GM18499 (cell line): ENCODE results near the gene EIF2B2.
"Not testable (repeated sequence)": the region's sequence is repeated elsewhere in the genome, so short reads cannot be mapped to it uniquely, and the experiment has no call there.

Experiments used
- ATAC-seq: cut with Tn5 transposase; IDR thresholded peaks from one replicate; pipeline ENCODE4 v1.9.1; 2021; ENCODE audit warnings: moderate number of reproducible peaks; ENCODE audit not compliant: insufficient read depth, unreplicated experiment

EIF2B2 gene

GRCh38 chr14:74985028-74985310, 17.8 kb upstream of the EIF2B2 start:
- no peak for ATAC-seq

- no peak for ATAC-seq
These were observed 16.9 kb upstream of the EIF2B2 start for GRCh38 chr14:74985806-74986205.

- ATAC-seq = no peak
These were observed 14.6 kb upstream of the EIF2B2 start for GRCh38 chr14:74988131-74988530.

GRCh38 chr14:74988993-74989392, 13.7 kb upstream of the EIF2B2 start:
- no peak for ATAC-seq

GRCh38 chr14:74994182-74994581, 8.5 kb upstream of the EIF2B2 start:
- ATAC-seq = not testable (repeated sequence)

GRCh38 chr14:74995781-74996180, 6.9 kb upstream of the EIF2B2 start:
- ATAC-seq = not testable (repeated sequence)

GRCh38 chr14:75001261-75001660, 1.5 kb upstream of the EIF2B2 start:
- ATAC-seq = no peak

GRCh38 chr14:75001899-75002298, 822 bp upstream of the EIF2B2 start:
- ATAC-seq = no peak

GRCh38 chr14:75003250-75004027, 718 bp downstream of the EIF2B2 start:
- no peak for ATAC-seq

GRCh38 chr14:75005357-75005756, 2.6 kb downstream of the EIF2B2 start:
- ATAC-seq = no peak

GRCh38 chr14:75009176-75009575, 6.5 kb downstream of the EIF2B2 start:
- ATAC-seq = no peak

- no peak for ATAC-seq
These were observed 7.9 kb downstream of the EIF2B2 start for GRCh38 chr14:75010472-75011093.

GRCh38 chr14:75011356-75011994, 8.8 kb downstream of the EIF2B2 start:
- ATAC-seq = no peak

- ATAC-seq = no peak
These were observed 10.6 kb downstream of the EIF2B2 start for GRCh38 chr14:75013290-75013689.

- no peak for ATAC-seq
These were observed 12.8 kb downstream of the EIF2B2 start for GRCh38 chr14:75015496-75015895.

GRCh38 chr14:75016815-75017214, 14.1 kb downstream of the EIF2B2 start:
- ATAC-seq = no peak

- no peak for ATAC-seq
These were observed 16.0 kb downstream of the EIF2B2 start for GRCh38 chr14:75018694-75019093.

GRCh38 chr14:75022655-75023054, 19.9 kb downstream of the EIF2B2 start:
- no peak for ATAC-seq

GRCh38 chr14:75023108-75023507, 20.4 kb downstream of the EIF2B2 start:
- ATAC-seq = no peak

GRCh38 chr14:75025082-75025481, 22.4 kb downstream of the EIF2B2 start:
- no peak for ATAC-seq

GRCh38 chr14:75025876-75026275, 23.2 kb downstream of the EIF2B2 start:
- no peak for ATAC-seq

GRCh38 chr14:75030147-75030546, 27.4 kb downstream of the EIF2B2 start:
- ATAC-seq = no peak
